ENCODE results near the gene SLC34A1.
"Not testable (repeated sequence)": the region's sequence is repeated elsewhere in the genome, so short reads cannot be mapped to it uniquely, and the experiment has no call there.

The SLC34A1 gene

GRCh38 chr5:177410575-177410974 lies 26.3 kb downstream of the SLC34A1 start:
- DNase-seq (ENCODE audit: low read depth): no peak

- DNase-seq (ENCODE audit: low read depth): no peak
These were observed 28.5 kb downstream of the SLC34A1 start for GRCh38 chr5:177412603-177413233.

- no peak for DNase-seq (ENCODE audit: low read depth)
These were observed 30.2 kb downstream of the SLC34A1 start for GRCh38 chr5:177414481-177414880.

GRCh38 chr5:177417081-177417480 lies 32.8 kb downstream of the SLC34A1 start:
- DNase-seq (ENCODE audit: low read depth): not testable (repeated sequence)

GRCh38 chr5:177419046-177419445 lies 34.8 kb downstream of the SLC34A1 start:
- DNase-seq (ENCODE audit: low read depth): no peak

- not testable (repeated sequence) for DNase-seq (ENCODE audit: low read depth)
These were observed 36.2 kb downstream of the SLC34A1 start for GRCh38 chr5:177420472-177420871.

GRCh38 chr5:177421062-177421798 lies 37.0 kb downstream of the SLC34A1 start:
- no peak for DNase-seq (ENCODE audit: low read depth)

GRCh38 chr5:177423671-177424070 lies 39.4 kb downstream of the SLC34A1 start:
- no peak for DNase-seq (ENCODE audit: low read depth)

GRCh38 chr5:177425196-177425800 lies 41.1 kb downstream of the SLC34A1 start:
- no peak for DNase-seq (ENCODE audit: low read depth)

- peak; percentile 100 for DNase-seq (ENCODE audit: low read depth)
These were observed 41.7 kb downstream of the SLC34A1 start for GRCh38 chr5:177425801-177426565.

- no peak for DNase-seq (ENCODE audit: low read depth)
These were observed 42.5 kb downstream of the SLC34A1 start, which contains the start of gene GRK6 for GRCh38 chr5:177426566-177427210. Gene GRK6, plus strand, starts transcription at chr5:177426676. Its CDS starts 170 bp downstream, at chr5:177426846.

GRCh38 chr5:177427211-177427822 lies 43.1 kb downstream of the SLC34A1 start:
- DNase-seq (ENCODE audit: low read depth): no peak

GRCh38 chr5:177427919-177428573 lies 43.8 kb downstream of the SLC34A1 start:
- DNase-seq (ENCODE audit: low read depth): no peak

- DNase-seq (ENCODE audit: low read depth): no peak
These were observed 44.5 kb downstream of the SLC34A1 start for GRCh38 chr5:177428574-177429217.

- DNase-seq (ENCODE audit: low read depth): peak; percentile 66
These were observed 45.2 kb downstream of the SLC34A1 start for GRCh38 chr5:177429248-177430040.

GRCh38 chr5:177430140-177430951 lies 46.1 kb downstream of the SLC34A1 start:
- DNase-seq (ENCODE audit: low read depth): no peak

- DNase-seq (ENCODE audit: low read depth): no peak
These were observed 46.7 kb downstream of the SLC34A1 start for GRCh38 chr5:177430972-177431316.

GRCh38 chr5:177431317-177432142 lies 47.3 kb downstream of the SLC34A1 start:
- no peak for DNase-seq (ENCODE audit: low read depth)
